GM12878 (cell line): ENCODE results near the gene ANKRD11. TPM values are rescaled to one million over a fixed set of nuclear protein-coding genes. Genes with fewer than 3 reads are reported as not detected.

Experiments
- ATAC-seq: fragments of 200-7000 bp; cut with Tn5 transposase; 3 replicates; pipeline ENCODE4 v1.9.1; 2020; ENCODE audit warnings: mild to moderate bottlenecking, moderate library complexity
- BruUV-seq: library from RNA; stranded (reverse); fragments of 400-500 nt; replicated peaks from 2 replicates; lab custom pipeline; 2021; lab: Mats Ljungman, UMichigan
- CTCF ChIA-PET: fragments of 300-600 bp; sonication (Branson Sonifier 250); formaldehyde crosslinking; extraction: SDS; loops from one replicate; lab custom pipeline; 2021; ENCODE audit warnings: inconsistent platforms; lab: Yijun Ruan, JAX
- POLR2A ChIA-PET: fragments of 350-600 bp; formaldehyde crosslinking; extraction: SDS; loops from one replicate; lab custom pipeline; 2021; ENCODE audit warnings: inconsistent platforms; lab: Charles Lee
- RAD21 ChIA-PET: fragments of 300-600 bp; sonication (Branson Sonifier 250); formaldehyde crosslinking; loops from one replicate; lab custom pipeline; 2023; ENCODE audit warnings: antibody characterized with exemption; ENCODE audit not compliant: unreplicated experiment; lab: Charles Lee
- SMC1A ChIA-PET: fragments of 300-600 bp; sonication (Branson Sonifier 250); formaldehyde crosslinking; loops from one replicate; lab custom pipeline; 2023; ENCODE audit not compliant: unreplicated experiment, uncharacterized antibody; lab: Charles Lee
- DNase-seq: peaks from one replicate; pipeline ENCODE4 v3.0.0-alpha.2; 2011; ENCODE audit warnings: low read depth, low spot score
- FAIRE-seq: peaks from 3 replicates; lab custom pipeline; 2011; peaks lifted over from hg19 to GRCh38; lab: Jason Lieb, UNC
- H2AFZ ChIP-seq: 2 replicates; pipeline ENCODE4 v1.6.0; 2011; ENCODE audit warnings: low read depth, low read length, control low read depth; ENCODE audit not compliant: control insufficient read depth
- H3K27ac ChIP-seq: 2 replicates; pipeline ENCODE4 v1.5.1; 2011; ENCODE audit warnings: control low read depth; ENCODE audit not compliant: control insufficient read depth, insufficient read depth
- H3K27me3 ChIP-seq, 2 experiments: replicated peaks in 1 of 2; 2 replicates each; pipeline versions ENCODE4 v1.6.0 to v1.6.1; 2011; ENCODE audit warnings: low read length in 1 of 2; ENCODE audit not compliant: control insufficient read depth in 2 of 2, insufficient read depth in 2 of 2
- H3K36me3 ChIP-seq, 2 experiments: 2 replicates each; pipeline ENCODE4 v1.5.1; 2011; ENCODE audit warnings: low read length in 1 of 2; ENCODE audit not compliant: control insufficient read depth in 2 of 2, insufficient read depth in 2 of 2
- H3K4me1 ChIP-seq: 2 replicates; pipeline ENCODE4 v1.6.1; 2011; ENCODE audit warnings: mild to moderate bottlenecking, low read length, moderate library complexity, mixed read lengths; ENCODE audit not compliant: control insufficient read depth, insufficient read depth
- H3K4me2 ChIP-seq: 2 replicates; pipeline ENCODE4 v1.6.0; 2011; ENCODE audit warnings: control low read depth; ENCODE audit not compliant: control insufficient read depth, insufficient read depth
- H3K4me3 ChIP-seq: fragments of 200-600 bp; sonication (generic); 2 replicates; pipeline ENCODE4 v1.5.1; 2016
- H3K79me2 ChIP-seq: 2 replicates; pipeline ENCODE4 v1.6.0; 2011; ENCODE audit warnings: low read length; ENCODE audit not compliant: control insufficient read depth, insufficient read depth
- H3K9ac ChIP-seq: 2 replicates; pipeline ENCODE4 v1.8.0; 2011; ENCODE audit warnings: low read length, control low read depth, mixed read lengths; ENCODE audit not compliant: control insufficient read depth, insufficient read depth
- H3K9me3 ChIP-seq: replicated peaks from 3 replicates; pipeline ENCODE4 v1.5.1; 2011; ENCODE audit warnings: mild to moderate bottlenecking, low read length; ENCODE audit not compliant: control insufficient read depth, insufficient read depth
- H4K20me1 ChIP-seq: 2 replicates; pipeline ENCODE4 v1.6.0; 2011; ENCODE audit not compliant: control insufficient read depth, insufficient read depth
- ATF3 ChIP-seq: IDR thresholded peaks from 2 replicates; pipeline ENCODE4 v1.6.1; 2011; ENCODE audit warnings: low read depth, mild to moderate bottlenecking, low read length, moderate library complexity, borderline replicate concordance; ENCODE audit errors: extremely low read depth
- IRF3 ChIP-seq: fragments of 450-650 bp; IDR thresholded peaks from 2 replicates; pipeline ENCODE4 v1.6.1; 2014; ENCODE audit warnings: mild to moderate bottlenecking
- LARP7 ChIP-seq: fragments of 450-650 bp; IDR thresholded peaks from 2 replicates; pipeline ENCODE4 v1.6.1; 2017; ENCODE audit warnings: mild to moderate bottlenecking
- MTA2 ChIP-seq: fragments of 450-650 bp; IDR thresholded peaks from 2 replicates; pipeline ENCODE4 v1.6.1; 2016; ENCODE audit warnings: low read depth, mild to moderate bottlenecking, moderate library complexity
- PAX5 ChIP-seq: IDR thresholded peaks from 2 replicates; pipeline ENCODE4 v1.6.1; 2011; ENCODE audit warnings: low read depth, low read length, borderline replicate concordance
- ZNF217 ChIP-seq: fragments of 450-650 bp; IDR thresholded peaks from 2 replicates; pipeline ENCODE4 v1.6.1; 2017; ENCODE audit warnings: antibody characterized with exemption, mild to moderate bottlenecking
- ZNF687 ChIP-seq: fragments of 450-650 bp; IDR thresholded peaks from 2 replicates; pipeline ENCODE4 v1.6.1; 2017; ENCODE audit warnings: mild to moderate bottlenecking, moderate library complexity
- WGBS: methylation state at CpG from one replicate; pipeline ENCODE4 v1.1.6; 2016; ENCODE audit warnings: low lambda C conversion rate; ENCODE audit not compliant: insufficient replicate concordance, insufficient coverage; ENCODE audit errors: missing lambda C conversion rate; 5-methylcytosine and 5-hydroxymethylcytosine counted together
- in situ Hi-C: fragments of 300-500 bp; cut with MboI; formaldehyde crosslinking; loops from 9 replicates; pipeline ENCODE4 v1.14.3; 2018; ENCODE audit warnings: mixed read lengths
- intact Hi-C: fragments of 100-400 bp; cut with micrococcal nuclease; formaldehyde crosslinking; loops from one replicate; pipeline ENCODE4 v1.14.2; 2022; ENCODE audit not compliant: unreplicated experiment
- polyA plus RNA-seq, 11 experiments: library from polyadenylated mRNA; depleted of rRNA in 4 of 11; unstranded in 6 of 11; stranded (reverse) in 5 of 11; fragments of >200 nt; fragmentation: Nextera tagmentation in 4 of 11; fragmentation: Illumina TruSeq in 1 of 11; extraction: Ambion mirVana in 4 of 11; extraction: Trizol in 1 of 11; gene quantifications; 1 replicate in 1 of 11; 2 replicates in 10 of 11; pipeline versions ENCODE4 v1.2.1 to v1.2.3, GENCODE V29; 2011 to 2016; ENCODE audit warnings: inconsistent platforms in 2 of 11, missing spikeins in 2 of 11, low read depth in 1 of 11
- total RNA-seq, 4 experiments: library from RNA; depleted of rRNA in 3 of 4; stranded (reverse); fragments of >200 nt in 3 of 4; fragmentation: Illumina TruSeq in 1 of 4; extraction: Trizol in 1 of 4; gene quantifications; 2 replicates each; pipeline versions ENCODE4 v1.2.1 to v1.2.3, GENCODE V29; 2013 to 2021
- TF ChIP-seq, protein P1 (sequence below): IDR thresholded peaks from 2 replicates; pipeline ENCODE4 v1.6.1; 2011; ENCODE audit warnings: borderline replicate concordance, low read depth, mild to moderate bottlenecking, moderate library complexity, low read length; ENCODE audit not compliant: insufficient read depth, poor library complexity, severe bottlenecking
- TF ChIP-seq, protein P2 (sequence below): fragments of 450-650 bp; IDR thresholded peaks from 2 replicates; pipeline ENCODE4 v1.6.1; 2016; ENCODE audit warnings: mild to moderate bottlenecking

ANKRD11 gene
- total and polyA plus RNA-seq, 10 of the 15 experiments (the other 5 are each of a cell fraction or from before 2014, with no cell fraction given): 5.1 to 103 (median 27.4) TPM

DNA sequence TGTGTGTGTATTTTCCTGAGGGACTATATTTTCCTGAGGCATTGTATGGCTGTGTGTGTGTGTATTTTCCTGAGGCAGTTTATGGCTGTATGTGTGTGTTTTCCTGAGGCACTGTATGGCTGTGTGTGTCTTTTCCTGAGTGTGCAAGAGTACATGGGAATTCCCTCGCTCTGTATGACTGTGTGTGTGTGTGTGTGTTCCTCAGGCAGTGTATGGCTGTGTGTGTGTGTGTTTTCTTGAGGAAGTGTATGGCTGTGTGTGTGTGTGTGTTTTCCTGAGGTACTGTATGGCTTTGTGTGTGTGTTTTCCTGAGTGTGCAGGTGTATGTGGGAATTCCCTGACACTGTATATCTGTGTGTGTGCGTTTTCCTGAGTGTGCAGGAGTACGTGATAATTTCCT lies 268.8 kb downstream of the ANKRD11 start:
- ATAC-seq (no peak), FAIRE-seq (no peak), DNase-seq (no peak)
- SMC1A ChIA-PET: no interaction called here
- CTCF ChIA-PET: no interaction called here
- in situ Hi-C loops: no loop called here
- POLR2A ChIA-PET: no interaction called here
- H4K20me1 ChIP-seq: no peaks in the 10 kb centered on the region
- peaks cover 6% of the 10 kb centered on the region for H3K79me2 ChIP-seq
- TF ChIP-seq, protein P1, sequence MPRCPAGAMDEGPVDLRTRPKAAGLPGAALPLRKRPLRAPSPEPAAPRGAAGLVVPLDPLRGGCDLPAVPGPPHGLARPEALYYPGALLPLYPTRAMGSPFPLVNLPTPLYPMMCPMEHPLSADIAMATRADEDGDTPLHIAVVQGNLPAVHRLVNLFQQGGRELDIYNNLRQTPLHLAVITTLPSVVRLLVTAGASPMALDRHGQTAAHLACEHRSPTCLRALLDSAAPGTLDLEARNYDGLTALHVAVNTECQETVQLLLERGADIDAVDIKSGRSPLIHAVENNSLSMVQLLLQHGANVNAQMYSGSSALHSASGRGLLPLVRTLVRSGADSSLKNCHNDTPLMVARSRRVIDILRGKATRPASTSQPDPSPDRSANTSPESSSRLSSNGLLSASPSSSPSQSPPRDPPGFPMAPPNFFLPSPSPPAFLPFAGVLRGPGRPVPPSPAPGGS: peak; percentile 7
- TF ChIP-seq MTA2: no peak
- TF ChIP-seq PAX5: no peak
- WGBS: 87% methylated on average over 3 of the region's 3 CpGs
- no peak overlapping the region for H3K27ac ChIP-seq
- no TSS peak for BruUV-seq
- H3K9me3 ChIP-seq: peaks cover 3% of the 10 kb centered on the region
- H3K9ac ChIP-seq: no peak overlapping the region
- no peak overlapping the region for H3K4me3 ChIP-seq
- RAD21 ChIA-PET: no interaction called here
- no peaks in the 10 kb centered on the region for H3K27me3 ChIP-seq
- H3K4me1 ChIP-seq: no peaks in the 10 kb centered on the region; the same call in 1 of the 2 replicates
- no peak overlapping the region for H3K4me2 ChIP-seq
- intact Hi-C loops: no loop called here
- no peak overlapping the region for H2AFZ ChIP-seq
- peaks cover 6 to 17% of the 10 kb centered on the region in 2 experiments for H3K36me3 ChIP-seq

DNA sequence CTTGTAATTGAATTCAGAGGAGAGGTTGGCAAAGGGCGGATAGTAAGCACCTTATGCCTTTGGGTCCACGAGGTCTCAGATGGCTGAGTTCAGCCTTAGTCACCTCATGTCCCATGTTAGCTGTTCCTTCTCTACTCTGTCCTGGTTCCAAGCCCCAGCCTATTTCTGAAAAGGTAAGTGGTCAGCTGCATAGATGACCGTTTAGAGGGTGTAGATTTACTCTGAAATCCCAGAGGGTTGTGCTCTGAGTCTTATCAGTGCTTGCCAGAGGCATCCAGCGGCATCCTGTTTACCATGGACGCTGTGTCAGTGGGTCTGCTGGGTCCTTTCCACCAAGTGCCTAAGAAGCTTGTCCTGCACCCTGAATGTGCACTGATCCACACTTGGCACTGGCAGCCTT lies 271.0 kb downstream of the ANKRD11 start:
- BruUV-seq: no TSS peak
- intact Hi-C loops: loop anchor here (10.0 kb wide), 1 partner anchor 475 kb away; no protein-coding TSS in a partner anchor
- no peak overlapping the region for H3K4me2 ChIP-seq
- peaks cover 3% of the 10 kb centered on the region for H3K4me1 ChIP-seq
- no peak overlapping the region for H2AFZ ChIP-seq
- no peak for FAIRE-seq
- in situ Hi-C loops: no loop called here
- peaks cover 6% of the 10 kb centered on the region for H3K79me2 ChIP-seq
- ChIA-PET SMC1A (no interaction called here), POLR2A (no interaction called here), CTCF (no interaction called here), RAD21 (no interaction called here)
- no peak for ATAC-seq
- no peak overlapping the region for H3K9ac ChIP-seq
- H3K36me3 ChIP-seq: peaks cover 6 to 9% of the 10 kb centered on the region in 2 experiments; a peak in 3 of 4 replicates
- no peaks in the 10 kb centered on the region for H4K20me1 ChIP-seq
- no peak overlapping the region for H3K27ac ChIP-seq
- H3K4me3 ChIP-seq: no peak overlapping the region
- no peaks in the 10 kb centered on the region; the same call in 2 of the 3 replicates for H3K9me3 ChIP-seq
- DNase-seq: no peak
- no peaks in the 10 kb centered on the region for H3K27me3 ChIP-seq
- WGBS: 74% methylated on average over 5 of the region's 5 CpGs
- TF ChIP-seq ZNF217 (no peak), IRF3 (no peak), ATF3 (no peak), ZNF687 (no peak), LARP7 (no peak)
- TF ChIP-seq, protein P2, sequence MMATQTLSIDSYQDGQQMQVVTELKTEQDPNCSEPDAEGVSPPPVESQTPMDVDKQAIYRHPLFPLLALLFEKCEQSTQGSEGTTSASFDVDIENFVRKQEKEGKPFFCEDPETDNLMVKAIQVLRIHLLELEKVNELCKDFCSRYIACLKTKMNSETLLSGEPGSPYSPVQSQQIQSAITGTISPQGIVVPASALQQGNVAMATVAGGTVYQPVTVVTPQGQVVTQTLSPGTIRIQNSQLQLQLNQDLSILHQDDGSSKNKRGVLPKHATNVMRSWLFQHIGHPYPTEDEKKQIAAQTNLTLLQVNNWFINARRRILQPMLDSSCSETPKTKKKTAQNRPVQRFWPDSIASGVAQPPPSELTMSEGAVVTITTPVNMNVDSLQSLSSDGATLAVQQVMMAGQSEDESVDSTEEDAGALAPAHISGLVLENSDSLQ: no peak
